Pancreas (tissue), 10 donors: ENCODE measurements around the gene GRID1. TPM values are rescaled to one million over a fixed set of nuclear protein-coding genes. Genes with fewer than 3 reads are reported as not detected.

Experiments
- ATAC-seq, 4 donors: fragments of 200-7000 bp; cut with Tn5 transposase; one replicate each; pipeline versions ENCODE4 v1.8.0 to v1.9.1; 2020; ENCODE audit warnings: mild to moderate bottlenecking in 4 of 4, moderate library complexity in 4 of 4
- DNase-seq, 6 donors: peaks; one replicate each; pipeline ENCODE4 v3.0.0-alpha.2; 2020
- FAIRE-seq: peaks from 2 replicates; lab custom pipeline; 2012; peaks lifted over from hg19 to GRCh38; lab: Jason Lieb, UNC
- H3K27ac ChIP-seq, 4 donors: fragments of 200-600 bp; sonication (generic); 1 replicate in 3 of 4; 2 replicates in 1 of 4; pipeline versions ENCODE4 v1.5.0 to v1.8.0; 2020
- H3K27me3 ChIP-seq, 4 donors: fragments of 200-600 bp; one replicate each; pipeline ENCODE4 v1.8.0; 2021
- H3K36me3 ChIP-seq, 3 donors: fragments of 200-600 bp; sonication (generic) in 1 of 3; one replicate each; pipeline versions ENCODE4 v1.5.0 to v1.8.0; 2020 to 2021
- H3K4me1 ChIP-seq, 3 donors: fragments of 200-600 bp; one replicate each; pipeline ENCODE4 v1.8.0; 2021
- H3K4me3 ChIP-seq, 4 donors: fragments of 200-600 bp; sonication (generic) in 2 of 4; one replicate each; pipeline versions ENCODE4 v1.5.0 to v1.8.0; 2020 to 2021
- H3K9me3 ChIP-seq, 4 donors: fragments of 200-600 bp; one replicate each; pipeline ENCODE4 v1.8.0; 2021
- WGBS, 2 donors: extraction: QIAGEN DNeasy Blood & Tissue Kit; methylation state at CpG; one replicate each; pipeline ENCODE4 v1.1.7; 2013; 5-methylcytosine and 5-hydroxymethylcytosine counted together
- intact Hi-C, 3 donors: fragments of 100-400 bp; cut with DNase I; formaldehyde crosslinking; loops; one replicate each; pipeline versions ENCODE4 v1.11.1 to v1.14.2; 2022
- polyA plus RNA-seq, 2 donors: library from polyadenylated mRNA; stranded (reverse); fragments of 200-250 nt; gene quantifications; one replicate each; pipeline ENCODE4 v1.2.3, GENCODE V29; 2013
- total RNA-seq, 6 donors: library from RNA; stranded (reverse); fragmentation: NEBNext Ultra II Directional in 4 of 6; extraction: Animal tissue kit (Norgen Biotek cat#: 25700) in 4 of 6; gene quantifications; one replicate each; pipeline versions ENCODE4 v1.2.1 to v1.2.4, GENCODE V29; 2021 to 2023
- TF ChIP-seq, protein P1 (sequence below), 4 donors: fragments of 200-600 bp; sonication (generic) in 3 of 4; IDR thresholded peaks; one replicate each; pipeline versions ENCODE4 v1.5.0 to v1.8.0; 2021; ENCODE audit warnings: antibody characterized with exemption in 4 of 4
- donor health status: healthy with polysubstance abuse.
- donor health status: DM: no; HTN: no; CAD: no; lungs with moderate emphysema.
- donor health status: DM: no; HTN: no; CAD: no.
- donor health status: control.
- donor health status: control.
- donor health status: Bipolar disorder and iron deficiency.
- donor health status: DM: yes; HTN: yes; CAD: no.
- donor health status: DM: no; HTN: no; CAD: no.
- donor health status: DM: no; HTN: no; CAD: no.
- donor health status: DM: yes; HTN: yes; CAD: no.

GRID1 gene
- total and polyA plus RNA-seq, 8 donors: 0.05 to 1.5 (median 0.91) TPM

DNA sequence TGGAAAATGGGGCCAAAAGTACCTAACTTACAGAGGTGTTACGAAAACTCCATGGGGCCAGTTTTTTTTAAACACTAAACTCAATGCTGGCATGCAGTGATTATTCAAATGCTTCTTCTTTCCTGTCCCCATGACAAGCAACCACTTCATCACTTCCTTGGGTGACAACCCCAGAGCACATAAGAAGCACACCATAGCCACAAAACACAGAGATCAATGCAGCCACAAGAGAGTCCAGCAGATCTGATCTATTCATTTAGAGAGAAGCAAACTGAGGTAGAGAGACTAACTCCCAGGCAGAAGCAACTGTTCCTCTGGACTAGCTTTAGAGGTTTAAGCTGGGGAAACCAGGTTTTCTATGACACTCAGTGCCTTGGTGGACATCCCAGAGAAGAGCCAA lies 180.0 kb downstream of the GRID1 start:
- WGBS, 2 donors: 38 to 86% methylated on average over 1 of the region's 1 CpG
- Histone ChIP-seq H3K4me3 (no peak overlapping the region), H3K27me3 (no peaks in the 10 kb centered on the region), H3K27ac (no peak overlapping the region), H3K36me3 (no peaks in the 10 kb centered on the region), H3K4me1 (no peaks in the 10 kb centered on the region), H3K9me3 (no peaks in the 10 kb centered on the region)
- FAIRE-seq (no peak), DNase-seq (no peak), ATAC-seq (no peak)
- TF ChIP-seq, protein P1, sequence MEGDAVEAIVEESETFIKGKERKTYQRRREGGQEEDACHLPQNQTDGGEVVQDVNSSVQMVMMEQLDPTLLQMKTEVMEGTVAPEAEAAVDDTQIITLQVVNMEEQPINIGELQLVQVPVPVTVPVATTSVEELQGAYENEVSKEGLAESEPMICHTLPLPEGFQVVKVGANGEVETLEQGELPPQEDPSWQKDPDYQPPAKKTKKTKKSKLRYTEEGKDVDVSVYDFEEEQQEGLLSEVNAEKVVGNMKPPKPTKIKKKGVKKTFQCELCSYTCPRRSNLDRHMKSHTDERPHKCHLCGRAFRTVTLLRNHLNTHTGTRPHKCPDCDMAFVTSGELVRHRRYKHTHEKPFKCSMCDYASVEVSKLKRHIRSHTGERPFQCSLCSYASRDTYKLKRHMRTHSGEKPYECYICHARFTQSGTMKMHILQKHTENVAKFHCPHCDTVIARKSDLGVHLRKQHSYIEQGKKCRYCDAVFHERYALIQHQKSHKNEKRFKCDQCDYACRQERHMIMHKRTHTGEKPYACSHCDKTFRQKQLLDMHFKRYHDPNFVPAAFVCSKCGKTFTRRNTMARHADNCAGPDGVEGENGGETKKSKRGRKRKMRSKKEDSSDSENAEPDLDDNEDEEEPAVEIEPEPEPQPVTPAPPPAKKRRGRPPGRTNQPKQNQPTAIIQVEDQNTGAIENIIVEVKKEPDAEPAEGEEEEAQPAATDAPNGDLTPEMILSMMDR (IDR thresholded peaks at IDR 0.05): no peak
- intact Hi-C loops: no loop called here

DNA sequence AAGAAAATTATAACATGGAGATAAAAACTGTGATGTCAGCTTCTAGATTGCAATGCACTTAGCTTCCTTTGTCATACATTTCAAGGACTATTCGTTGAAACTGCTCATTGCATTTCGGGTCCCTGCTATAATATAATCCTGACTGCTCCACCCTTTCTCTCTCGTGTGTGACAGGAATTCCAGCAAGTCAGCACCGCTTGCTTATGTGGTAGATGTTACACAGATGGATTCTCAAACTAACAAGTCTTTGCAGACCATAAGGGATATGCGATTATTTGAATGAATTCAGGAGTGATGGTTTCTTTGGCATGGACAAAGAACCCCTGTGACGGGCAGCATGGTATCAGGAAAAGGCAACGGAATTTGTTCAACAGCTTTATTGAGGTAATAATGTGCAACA lies 184.0 kb downstream of the GRID1 start:
- FAIRE-seq (no peak), ATAC-seq (no peak), DNase-seq (no peak)
- Histone ChIP-seq H3K4me3 (no peak overlapping the region), H3K36me3 (no peaks in the 10 kb centered on the region), H3K4me1 (no peaks in the 10 kb centered on the region), H3K27ac (no peak overlapping the region), H3K9me3 (no peaks in the 10 kb centered on the region), H3K27me3 (no peaks in the 10 kb centered on the region)
- intact Hi-C loops: no loop called here
- 61 to 69% methylated on average over 7 of the region's 7 CpGs for WGBS, 2 donors
- TF ChIP-seq, protein P1 (IDR thresholded peaks at IDR 0.05): no peak

DNA sequence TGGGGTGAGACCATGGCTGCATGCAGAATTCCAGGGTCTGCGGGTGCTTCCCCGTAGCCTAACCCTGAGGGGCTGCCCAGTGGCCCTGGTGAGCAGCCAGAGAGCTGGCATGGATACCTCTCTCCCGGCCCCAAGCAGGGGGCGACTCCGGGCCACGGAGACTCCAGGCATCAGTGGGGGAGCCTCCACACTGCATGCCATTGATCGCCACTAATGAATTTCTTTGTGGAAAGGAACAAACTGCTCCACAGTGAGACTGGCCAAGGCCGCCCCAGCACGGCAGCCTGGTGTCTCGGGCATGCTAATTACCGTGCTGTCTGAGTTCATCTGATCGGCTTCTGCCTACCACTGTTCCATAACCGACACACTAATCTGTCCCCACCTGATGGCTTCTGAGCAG lies 184.4 kb downstream of the GRID1 start:
- TF ChIP-seq, protein P1 (IDR thresholded peaks at IDR 0.05): no peak
- intact Hi-C loops: no loop called here
- no peak for FAIRE-seq

DNA sequence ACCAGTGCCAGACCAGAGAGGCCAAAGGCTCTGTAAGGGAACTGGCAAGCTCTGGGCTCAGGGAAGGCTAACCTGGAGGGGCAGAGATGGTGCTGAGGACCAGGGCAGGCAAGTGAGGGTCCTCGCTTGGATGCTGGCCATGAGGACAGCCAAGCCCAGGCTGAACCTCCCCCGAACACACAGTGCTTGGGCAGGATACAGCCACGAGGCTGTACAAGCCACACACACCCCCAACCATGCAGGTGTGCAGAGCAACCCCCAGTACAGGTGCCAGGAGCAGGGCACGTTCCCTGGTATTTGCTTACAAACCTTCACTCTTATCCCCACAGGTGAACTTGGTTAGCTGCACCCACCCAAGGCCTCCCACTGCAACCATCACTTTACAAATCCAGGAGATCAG lies 185.7 kb downstream of the GRID1 start:
- FAIRE-seq (no peak), DNase-seq (no peak), ATAC-seq (no peak)
- intact Hi-C loops: no loop called here
- H3K4me3 ChIP-seq: no peak overlapping the region
- no peaks in the 10 kb centered on the region for H3K36me3 ChIP-seq
- WGBS, 2 donors: 62 to 66% methylated on average over 4 of the region's 4 CpGs
- no peak overlapping the region for H3K27ac ChIP-seq
- H3K9me3 ChIP-seq: no peaks in the 10 kb centered on the region
- no peaks in the 10 kb centered on the region for H3K4me1 ChIP-seq
- H3K27me3 ChIP-seq: no peaks in the 10 kb centered on the region
- TF ChIP-seq, protein P1 (IDR thresholded peaks at IDR 0.05): no peak

More for the DNA sequence above, 184.4 kb downstream of the GRID1 start:
- no peak overlapping the region for H3K27ac ChIP-seq
- H3K9me3 ChIP-seq: no peaks in the 10 kb centered on the region
- no peaks in the 10 kb centered on the region for H3K4me1 ChIP-seq
- H3K4me3 ChIP-seq: no peak overlapping the region
- H3K36me3 ChIP-seq: no peaks in the 10 kb centered on the region
- 39 to 41% methylated on average over 13 of the region's 13 CpGs for WGBS, 2 donors
- ATAC-seq (no peak), DNase-seq (no peak)
- H3K27me3 ChIP-seq: no peaks in the 10 kb centered on the region

DNA sequence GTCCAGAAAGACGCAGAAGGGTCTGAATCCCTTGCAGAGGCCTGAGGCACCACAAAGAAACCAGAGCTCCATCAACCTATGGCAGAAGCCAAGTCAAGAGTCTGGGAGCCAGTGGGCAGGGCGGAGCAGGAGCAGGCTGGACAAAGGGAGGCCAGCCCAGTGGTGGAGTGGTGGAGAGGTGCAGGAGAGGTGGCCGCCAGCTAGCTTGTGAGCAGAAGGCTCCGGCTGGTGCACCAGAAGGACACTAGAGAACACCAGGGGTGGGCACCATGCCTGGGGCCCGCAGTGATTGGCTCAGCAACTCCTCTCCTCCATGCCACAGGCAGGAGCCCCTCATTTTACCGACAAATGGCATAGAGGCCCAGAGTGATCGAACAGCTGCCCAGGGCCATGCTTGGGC lies 186.6 kb downstream of the GRID1 start:
- no peak overlapping the region for H3K4me3 ChIP-seq
- no peaks in the 10 kb centered on the region for H3K9me3 ChIP-seq
- intact Hi-C loops: no loop called here
- H3K36me3 ChIP-seq: no peaks in the 10 kb centered on the region
- FAIRE-seq (no peak), ATAC-seq (no peak), DNase-seq (no peak)
- H3K4me1 ChIP-seq: no peaks in the 10 kb centered on the region
- H3K27me3 ChIP-seq: no peaks in the 10 kb centered on the region
- TF ChIP-seq, protein P1 (IDR thresholded peaks at IDR 0.05): no peak
- H3K27ac ChIP-seq: no peak overlapping the region
- 83 to 94% methylated on average over 7 of the region's 7 CpGs for WGBS, 2 donors
